Body of pancreas (tissue), 4 donors: ENCODE data around the gene EXTL1.

Experiments
- POLR2A ChIP-seq, 3 donors: fragments of 450-650 bp; IDR thresholded peaks; one replicate each; pipeline ENCODE4 v1.6.1; 2016; ENCODE audit warnings: antibody characterized with exemption in 3 of 3, mild to moderate bottlenecking in 2 of 3
- TF ChIP-seq, protein P1 (sequence below), 7 experiments: fragments of 450-650 bp in 4 of 7; fragments of 200-600 bp in 3 of 7; sonication (generic) in 3 of 7; IDR thresholded peaks; one replicate each; pipeline ENCODE4 v1.5.1; 2016 to 2019; ENCODE audit warnings: antibody characterized with exemption in 7 of 7

DNA sequence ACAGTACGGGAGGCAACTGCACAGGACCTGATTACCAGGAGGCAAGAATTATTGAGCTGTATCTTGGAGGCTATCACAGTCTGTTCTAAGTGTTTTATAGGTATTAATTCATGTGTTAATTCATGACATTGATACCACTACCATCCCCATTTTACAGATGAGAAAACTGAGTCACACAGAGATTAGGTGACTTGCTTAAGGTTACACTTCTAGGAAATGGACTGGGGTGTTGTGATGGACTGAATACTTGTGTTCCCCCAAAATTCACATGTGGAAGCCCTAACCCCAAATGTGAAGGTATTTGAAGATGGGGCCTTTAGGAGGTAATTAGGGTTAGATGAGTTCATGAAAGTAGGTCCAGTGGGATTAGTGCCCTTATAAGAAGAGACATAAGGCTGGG, 55.9 kb downstream of the EXTL1 start:
- TF ChIP-seq POLR2A (IDR thresholded peaks at IDR 0.05), result no peak
- TF ChIP-seq, protein P1, sequence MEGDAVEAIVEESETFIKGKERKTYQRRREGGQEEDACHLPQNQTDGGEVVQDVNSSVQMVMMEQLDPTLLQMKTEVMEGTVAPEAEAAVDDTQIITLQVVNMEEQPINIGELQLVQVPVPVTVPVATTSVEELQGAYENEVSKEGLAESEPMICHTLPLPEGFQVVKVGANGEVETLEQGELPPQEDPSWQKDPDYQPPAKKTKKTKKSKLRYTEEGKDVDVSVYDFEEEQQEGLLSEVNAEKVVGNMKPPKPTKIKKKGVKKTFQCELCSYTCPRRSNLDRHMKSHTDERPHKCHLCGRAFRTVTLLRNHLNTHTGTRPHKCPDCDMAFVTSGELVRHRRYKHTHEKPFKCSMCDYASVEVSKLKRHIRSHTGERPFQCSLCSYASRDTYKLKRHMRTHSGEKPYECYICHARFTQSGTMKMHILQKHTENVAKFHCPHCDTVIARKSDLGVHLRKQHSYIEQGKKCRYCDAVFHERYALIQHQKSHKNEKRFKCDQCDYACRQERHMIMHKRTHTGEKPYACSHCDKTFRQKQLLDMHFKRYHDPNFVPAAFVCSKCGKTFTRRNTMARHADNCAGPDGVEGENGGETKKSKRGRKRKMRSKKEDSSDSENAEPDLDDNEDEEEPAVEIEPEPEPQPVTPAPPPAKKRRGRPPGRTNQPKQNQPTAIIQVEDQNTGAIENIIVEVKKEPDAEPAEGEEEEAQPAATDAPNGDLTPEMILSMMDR (IDR thresholded peaks at IDR 0.05), result no peak
